SK-N-MC (cell line): ENCODE data around the gene C1QTNF6.

Source experiments
- EZH2 ChIP-seq: fragments of 200-600 bp; sonication (generic); IDR thresholded peaks from one replicate; pipeline ENCODE4 v1.6.1; 2017; ENCODE audit warnings: antibody characterized with exemption
- POLR2AphosphoS5 ChIP-seq: IDR thresholded peaks from 2 replicates; pipeline ENCODE4 v1.6.1; 2012; ENCODE audit warnings: mild to moderate bottlenecking, low read depth, low read length, borderline replicate concordance

GRCh38 chr22:37137903-37138665 is 50.0 kb downstream of the C1QTNF6 start:
- no peak for TF ChIP-seq EZH2
- TF ChIP-seq POLR2AphosphoS5, result no peak
